Measurements from ENCODE around the gene GDF7.

The GDF7 gene

GRCh38 chr2:20646446-20646845, 20.5 kb upstream of the GDF7 start:
- no peak for DNase-seq

GRCh38 chr2:20647211-20647610, 19.7 kb upstream of the GDF7 start:
- DNase-seq, result no peak

GRCh38 chr2:20647738-20648137, 19.2 kb upstream of the GDF7 start:
- no peak for DNase-seq

- DNase-seq, result no peak
These were observed 18.7 kb upstream of the GDF7 start for GRCh38 chr2:20648206-20648605.

- DNase-seq, result no peak
These were observed 18.1 kb upstream of the GDF7 start for GRCh38 chr2:20648831-20649230.

- DNase-seq, result no peak
These were observed 17.4 kb upstream of the GDF7 start for GRCh38 chr2:20649576-20649975.

- no peak for DNase-seq
These were observed 17.0 kb upstream of the GDF7 start for GRCh38 chr2:20649976-20650375.

GRCh38 chr2:20650393-20650876, 16.5 kb upstream of the GDF7 start:
- no peak for DNase-seq

- DNase-seq, result peak; percentile 50
These were observed 15.8 kb upstream of the GDF7 start, which contains the start of gene HS1BP3 for GRCh38 chr2:20650877-20651730. Gene HS1BP3, minus strand, starts transcription at chr2:20651098. Its CDS starts 35 bp downstream, at chr2:20651063.

- DNase-seq, result no peak
These were observed 15.2 kb upstream of the GDF7 start for GRCh38 chr2:20651731-20652099.

- no peak for DNase-seq
These were observed 14.8 kb upstream of the GDF7 start for GRCh38 chr2:20652141-20652540.

GRCh38 chr2:20652673-20653575, 14.0 kb upstream of the GDF7 start:
- no peak for DNase-seq

- DNase-seq, result no peak
These were observed 13.0 kb upstream of the GDF7 start for GRCh38 chr2:20653695-20654534.

- DNase-seq, result no peak
These were observed 12.5 kb upstream of the GDF7 start for GRCh38 chr2:20654535-20654813.

- no peak for DNase-seq
These were observed 10.4 kb upstream of the GDF7 start for GRCh38 chr2:20656561-20656960.

GRCh38 chr2:20657522-20658235, 9.3 kb upstream of the GDF7 start:
- DNase-seq, result no peak

GRCh38 chr2:20660506-20661420, 6.2 kb upstream of the GDF7 start:
- DNase-seq, result no peak

- no peak for DNase-seq
These were observed 5.3 kb upstream of the GDF7 start for GRCh38 chr2:20661421-20662307.

- DNase-seq, result no peak
These were observed 4.5 kb upstream of the GDF7 start for GRCh38 chr2:20662308-20662937.

Measured in NCI-H446 treated with DMSO at 0.1 percent for 48 hours (cell line).